GM19043 (cell line): Measurements from ENCODE around the gene S100A4.
"Not testable (repeated sequence)": the region's sequence is repeated elsewhere in the genome, so short reads cannot be mapped to it uniquely, and the experiment has no call there.

Experiments
- ATAC-seq: cut with Tn5 transposase; IDR thresholded peaks from one replicate; pipeline ENCODE4 v1.9.1; 2021; ENCODE audit warnings: low read depth; ENCODE audit not compliant: unreplicated experiment

S100A4 gene

DNA sequence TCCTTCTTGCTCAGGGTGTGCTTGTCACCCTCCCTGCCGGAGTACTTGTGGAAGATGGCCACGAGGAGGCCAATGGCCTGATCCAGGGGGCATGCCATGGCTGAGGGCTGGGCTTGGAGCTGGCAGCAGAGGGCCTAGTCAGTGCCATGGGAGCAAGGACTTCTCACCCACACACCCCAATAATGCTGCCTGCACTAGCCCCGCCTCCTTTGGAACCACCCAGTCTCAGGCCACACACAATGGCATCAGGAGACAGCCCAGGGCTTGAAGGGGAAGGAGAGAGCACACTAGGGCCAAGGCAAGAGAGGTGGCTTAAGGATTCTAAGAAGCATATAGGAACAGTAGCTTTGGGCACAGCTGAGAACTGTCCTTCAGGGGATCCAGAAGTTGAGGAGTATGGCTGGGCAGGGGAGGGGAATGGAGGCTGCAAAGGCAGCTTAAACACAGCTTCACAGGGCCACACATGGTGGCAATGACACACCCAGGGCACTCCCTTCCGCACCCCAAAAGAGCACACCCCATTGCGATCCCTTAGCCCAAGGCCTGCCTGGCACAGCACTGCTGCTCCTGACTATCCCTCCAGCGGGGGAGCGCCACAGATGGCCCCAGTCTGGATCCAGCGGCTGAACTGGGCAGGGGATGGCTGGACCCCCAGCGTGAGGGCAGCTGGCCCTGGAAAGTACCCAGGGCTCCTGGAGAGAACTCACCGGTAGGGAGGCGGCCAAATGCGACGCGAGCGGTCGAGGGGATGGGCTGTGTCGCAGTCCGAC, 10.2 kb downstream of the S100A4 start, which contains the start of gene S100A6:
Gene S100A6 (minus strand): TSS at position 750 of the 770 bp plus-strand sequence. CDS start 652 bp downstream, at position 98.
- ATAC-seq, result no peak

GRCh38 chr1:153534925-153535241, 10.7 kb downstream of the S100A4 start:
- ATAC-seq, result no peak

GRCh38 chr1:153534226-153534924, 11.2 kb downstream of the S100A4 start:
- ATAC-seq, result no peak

DNA sequence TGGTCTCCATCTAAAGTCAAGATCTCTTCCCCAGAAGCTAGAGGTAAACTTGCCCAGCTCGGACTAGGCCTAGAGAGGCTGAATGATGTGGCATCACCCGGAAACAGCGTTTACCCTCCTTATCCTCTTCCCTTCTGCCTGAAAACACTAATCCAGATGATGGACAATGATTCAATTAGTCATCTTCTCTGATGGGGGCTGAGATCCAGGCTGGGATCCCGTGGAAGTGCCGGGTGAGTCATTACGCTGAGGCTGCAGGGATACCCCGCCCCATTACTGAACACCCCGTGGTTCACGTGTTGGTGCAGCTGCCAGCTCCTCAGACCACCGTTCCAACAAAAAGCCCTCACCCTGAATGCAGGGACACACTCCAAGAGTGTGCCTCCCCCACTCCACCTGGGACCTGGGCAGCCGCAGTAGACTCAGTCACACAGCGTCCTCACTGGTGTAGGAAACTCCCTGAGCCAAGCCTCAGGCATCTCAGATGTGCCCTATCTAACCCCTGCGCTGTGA, 11.9 kb downstream of the S100A4 start:
- ATAC-seq, result no peak

- no peak for ATAC-seq
Observed at GRCh38 chr1:153532769-153533599, 12.6 kb downstream of the S100A4 start.

DNA sequence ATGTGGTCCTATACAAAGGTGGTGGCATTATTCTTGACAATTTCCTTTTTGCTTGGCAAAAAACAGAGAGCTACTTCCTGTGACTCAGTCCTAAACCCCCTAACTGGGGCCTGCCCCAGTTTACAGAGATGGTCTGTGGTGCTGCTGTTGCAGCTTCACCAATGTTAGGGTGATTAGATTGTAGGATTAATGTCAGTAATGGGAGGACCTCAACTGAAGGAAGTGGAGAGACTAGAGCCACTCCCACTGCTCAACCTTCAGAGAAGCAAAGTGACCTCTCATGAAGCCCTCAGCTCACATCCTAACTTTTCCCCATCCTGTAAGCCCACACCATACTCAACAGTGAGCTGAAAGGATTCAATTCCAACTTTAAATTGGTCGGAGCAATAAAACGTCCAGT, 13.4 kb downstream of the S100A4 start:
- no peak for ATAC-seq

DNA sequence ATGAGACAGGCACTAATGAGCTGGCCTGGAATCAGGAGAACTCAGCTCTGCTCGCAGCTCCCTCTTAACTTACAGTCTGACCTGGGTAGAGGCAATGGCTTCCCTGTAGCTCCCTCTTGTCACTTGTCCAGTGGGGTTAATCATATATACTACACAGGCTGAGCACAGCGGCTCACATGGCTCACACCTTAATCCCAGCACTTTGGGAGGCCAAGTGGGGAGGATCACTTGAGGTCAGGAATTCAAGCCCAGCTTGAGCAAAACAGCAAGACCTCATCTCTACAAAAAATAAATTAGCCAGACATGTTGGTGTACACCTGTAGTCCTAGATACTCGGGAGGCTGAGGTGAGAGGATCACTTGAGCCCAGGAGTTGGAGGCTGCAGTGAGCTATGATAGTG, 14.0 kb downstream of the S100A4 start:
- no peak for ATAC-seq

- ATAC-seq, result no peak
Observed at GRCh38 chr1:153527683-153528040, 17.9 kb downstream of the S100A4 start.

GRCh38 chr1:153527023-153527682, 18.5 kb downstream of the S100A4 start:
- ATAC-seq, result no peak

DNA sequence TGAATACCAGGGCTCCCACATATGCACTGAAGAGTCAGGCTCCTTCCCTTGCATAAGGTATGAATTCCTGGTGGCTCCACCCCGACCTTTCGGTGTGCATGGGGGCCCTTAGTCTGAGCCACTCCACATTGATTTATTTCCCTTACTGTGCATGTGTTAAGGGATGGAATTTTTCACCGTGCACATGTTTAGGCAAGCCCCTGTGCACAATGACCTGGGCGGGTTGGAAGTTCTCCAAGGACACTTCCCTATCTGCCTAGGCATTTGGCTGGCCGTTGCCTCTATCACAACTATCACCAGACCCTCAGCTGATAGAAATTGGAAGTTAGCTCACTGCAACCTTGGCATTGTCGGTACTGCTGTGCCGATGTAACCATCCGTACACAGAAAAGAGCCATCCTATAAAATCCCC, 19.5 kb downstream of the S100A4 start:
- no peak for ATAC-seq

DNA sequence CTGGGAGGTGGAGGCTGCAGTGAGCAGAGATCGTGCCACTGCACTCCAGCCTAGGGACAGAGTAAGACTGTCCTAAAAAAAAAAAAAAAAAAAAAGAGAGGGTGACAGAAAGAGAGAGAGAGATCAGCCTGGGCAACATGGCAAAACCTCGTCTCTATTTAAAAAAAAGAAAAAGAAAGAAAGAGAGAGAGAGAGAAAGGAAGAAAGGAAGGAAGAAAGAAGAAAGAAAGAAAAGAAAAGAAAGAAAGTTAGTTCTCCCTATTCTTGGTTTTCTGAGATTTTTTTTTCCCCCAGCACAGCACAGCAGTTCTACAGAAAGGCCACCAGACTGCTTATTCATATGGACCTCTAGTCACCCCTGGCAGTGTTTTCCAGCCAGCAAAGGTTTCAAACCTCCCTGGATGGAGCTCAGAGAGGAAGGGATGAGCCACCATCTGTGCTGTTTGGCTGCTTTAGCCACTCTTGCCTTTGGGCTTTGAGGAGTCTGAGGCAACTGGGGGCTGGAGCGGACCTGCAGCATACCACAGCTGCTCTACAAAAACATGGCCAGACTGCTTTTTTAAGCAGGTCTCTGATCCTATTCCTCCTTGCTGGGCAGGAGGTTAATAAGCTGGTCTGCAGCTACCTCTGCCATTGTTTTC, 20.4 kb downstream of the S100A4 start:
- no peak for ATAC-seq

DNA sequence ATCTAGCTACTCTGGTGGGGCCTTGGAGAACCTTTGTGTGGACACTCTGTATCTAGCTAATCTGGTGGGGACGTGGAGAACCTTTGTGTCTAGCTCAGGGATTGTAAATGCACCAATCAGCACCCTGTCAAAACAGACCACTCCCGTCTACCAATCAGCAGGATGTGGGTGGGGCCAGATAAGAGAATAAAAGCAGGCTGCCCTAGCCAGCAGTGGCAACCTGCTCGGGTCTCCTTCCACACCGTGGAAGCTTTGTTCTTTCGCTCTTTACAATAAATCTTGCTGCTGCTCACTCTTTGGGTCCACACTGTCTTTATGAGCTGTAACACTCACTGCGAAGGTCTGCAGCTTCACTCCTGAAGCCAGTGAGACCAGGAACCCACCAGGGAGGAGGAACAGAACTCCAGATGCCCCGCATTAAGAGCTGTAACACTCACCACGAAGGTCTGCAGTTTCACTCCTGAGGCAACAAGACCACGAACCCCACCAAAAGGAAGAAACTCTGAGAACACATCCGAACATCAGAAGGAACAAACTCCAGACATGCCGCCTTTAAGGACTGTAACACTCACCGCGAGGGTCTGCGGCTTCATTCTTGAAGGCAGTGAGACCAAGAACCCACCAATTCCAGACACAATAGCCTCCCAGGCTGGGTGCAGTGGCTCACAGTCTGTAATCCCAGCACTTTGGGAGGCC, 23.1 kb downstream of the S100A4 start:
- not testable (repeated sequence) for ATAC-seq

DNA sequence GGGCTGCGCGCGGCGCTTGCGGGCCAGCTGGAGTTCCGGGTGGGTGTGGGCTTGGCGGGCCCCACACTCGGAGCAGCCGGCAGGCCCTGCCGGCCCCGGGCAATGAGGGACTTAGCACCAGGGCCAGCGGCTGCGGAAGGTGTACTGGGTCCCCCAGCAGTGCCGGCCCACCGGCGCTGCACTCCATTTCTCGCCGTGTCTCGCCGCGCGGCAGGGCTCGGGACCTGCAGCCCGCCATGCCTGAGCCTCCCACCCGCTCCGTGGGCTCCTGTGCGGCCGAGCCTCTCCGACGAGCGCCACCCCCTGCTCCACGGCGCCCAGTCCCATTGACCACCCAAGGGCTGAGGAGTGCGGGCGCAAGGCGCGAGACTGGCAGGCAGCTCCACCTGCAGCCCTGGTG, 23.8 kb downstream of the S100A4 start:
- ATAC-seq, result not testable (repeated sequence)

GRCh38 chr1:153520818-153521476, 24.7 kb downstream of the S100A4 start:
- ATAC-seq, result no peak

DNA sequence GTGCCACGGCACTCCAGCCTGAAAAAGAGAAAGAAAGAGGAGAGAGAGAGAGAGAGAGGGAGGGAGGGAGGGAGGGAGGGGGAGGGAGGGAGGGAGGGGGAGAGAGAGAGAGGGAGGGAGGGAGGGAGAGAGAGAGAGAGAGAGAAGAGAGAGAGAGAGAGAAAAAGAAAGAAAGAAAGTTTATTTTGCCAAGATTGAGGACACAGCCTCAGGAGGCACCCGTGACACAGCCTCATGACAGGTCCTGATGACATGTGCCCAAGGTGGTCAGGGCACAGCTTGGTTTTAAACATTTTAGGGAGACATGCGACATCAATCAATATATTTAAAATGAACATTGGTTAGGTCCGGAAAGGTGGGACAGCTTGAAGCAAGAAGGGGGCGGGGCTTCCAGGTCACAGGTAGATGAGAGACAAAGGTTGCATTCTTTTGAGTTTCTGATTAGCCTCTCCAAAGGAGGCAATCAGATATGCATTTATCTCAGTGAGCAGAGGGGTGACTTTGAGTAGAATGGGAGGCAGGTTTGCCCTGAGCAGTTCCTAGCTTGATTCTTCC, 25.4 kb downstream of the S100A4 start:
- ATAC-seq, result not testable (repeated sequence)

DNA sequence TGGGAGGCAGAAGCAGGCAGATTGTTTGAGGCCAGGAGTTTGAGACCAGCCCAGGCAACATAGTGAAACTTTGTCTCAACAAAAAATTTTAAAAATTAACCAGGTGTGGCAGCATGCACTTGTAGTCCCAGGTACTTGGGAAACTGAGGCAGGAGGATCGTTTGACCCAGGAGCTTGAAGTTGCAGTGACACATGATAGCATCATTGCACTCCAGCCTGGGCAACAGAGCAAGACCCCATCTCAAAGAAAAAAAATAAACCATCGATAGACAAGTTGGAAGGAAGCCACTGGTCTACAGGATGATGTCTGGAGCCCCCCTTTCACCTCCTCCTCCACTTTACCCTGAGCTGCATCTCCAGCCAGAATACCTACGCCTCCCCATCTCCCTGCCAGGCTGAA, 26.4 kb downstream of the S100A4 start:
- ATAC-seq, result no peak

GRCh38 chr1:153515504-153516394, 29.9 kb downstream of the S100A4 start:
- no peak for ATAC-seq

DNA sequence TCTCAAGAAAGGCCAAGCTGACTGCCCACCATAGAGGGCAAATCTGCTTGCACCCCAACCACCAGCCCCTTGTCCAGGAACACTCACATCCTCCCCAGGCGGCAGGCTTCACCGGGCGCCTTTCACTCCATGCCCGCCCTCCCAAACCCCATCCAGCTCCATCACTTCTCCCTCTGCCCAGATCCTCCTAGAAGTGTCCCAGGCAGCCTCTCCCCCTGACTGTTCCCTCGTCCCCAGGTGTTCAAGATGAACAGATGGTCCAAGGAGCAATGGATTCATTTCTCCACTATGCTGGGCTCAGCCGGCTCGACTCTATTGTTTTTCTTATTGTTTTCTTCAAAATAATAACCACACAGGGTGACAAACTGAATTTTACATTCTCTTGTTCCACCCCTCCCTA, 31.9 kb downstream of the S100A4 start:
- no peak for ATAC-seq
